SK-N-MC (cell line): ENCODE measurements around the gene STK38L.

Experiments
- EZH2 ChIP-seq: fragments of 200-600 bp; sonication (generic); IDR thresholded peaks from one replicate; pipeline ENCODE4 v1.6.1; 2017; ENCODE audit warnings: antibody characterized with exemption
- POLR2AphosphoS5 ChIP-seq: IDR thresholded peaks from 2 replicates; pipeline ENCODE4 v1.6.1; 2012; ENCODE audit warnings: mild to moderate bottlenecking, low read depth, low read length, borderline replicate concordance

DNA sequence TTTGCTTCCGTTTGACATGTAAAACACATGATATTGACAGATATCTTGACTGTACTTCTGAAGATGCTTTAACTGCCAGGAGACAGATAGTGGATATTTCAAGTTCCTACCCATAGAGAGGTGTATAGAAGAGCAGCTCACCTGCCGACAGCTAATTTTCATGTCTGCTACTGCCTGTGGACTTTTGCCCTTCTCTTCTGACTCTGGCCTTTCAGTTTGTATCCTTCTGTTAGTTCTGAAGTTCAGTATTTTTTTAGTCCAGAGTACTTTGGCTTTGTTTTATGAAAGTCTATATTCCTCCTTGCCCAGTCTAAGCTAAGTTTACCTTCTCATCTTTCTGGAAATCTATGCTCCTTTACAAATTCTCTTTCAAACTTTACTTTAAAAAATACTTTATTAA lies 30.8 kb upstream of the STK38L start:
- TF ChIP-seq POLR2AphosphoS5 (no peak), EZH2 (no peak)
